A549 (cell line): Measurements from ENCODE around the gene CCS. TPM values are rescaled to one million over a fixed set of nuclear protein-coding genes. Genes with fewer than 3 reads are reported as not detected.
"Not testable (repeated sequence)": the region's sequence is repeated elsewhere in the genome, so short reads cannot be mapped to it uniquely, and the experiment has no call there.

Experiments
- ATAC-seq, 2 experiments: fragments of 200-7000 bp in 1 of 2; fragments of >200 bp in 1 of 2; cut with Nextera tagmentation in 1 of 2; cut with Tn5 transposase in 1 of 2; 3 replicates each; pipeline versions ENCODE4 v1.8.0 to v1.9.1; 2018 to 2020; ENCODE audit warnings: mild to moderate bottlenecking in 1 of 2, moderate library complexity in 1 of 2
- CTCF ChIA-PET: fragments of 300-600 bp; sonication (Branson Sonifier 250); formaldehyde crosslinking; extraction: SDS; loops from one replicate; lab custom pipeline; 2021; ENCODE audit warnings: antibody characterized with exemption, inconsistent platforms; lab: Yijun Ruan, JAX
- POLR2A ChIA-PET: fragments of 350-600 bp; formaldehyde crosslinking; extraction: SDS; loops from one replicate; lab custom pipeline; 2021; ENCODE audit warnings: antibody characterized with exemption, inconsistent platforms; lab: Yijun Ruan, JAX
- DNase-seq, 2 experiments: peaks; one replicate each; pipeline versions ENCODE4 v3.0.0 to v3.0.0-alpha.2; 2011 to 2016; ENCODE audit warnings: low read depth in 1 of 2, low spot score in 1 of 2
- FAIRE-seq: peaks from 2 replicates; lab custom pipeline; 2011; peaks lifted over from hg19 to GRCh38; lab: Jason Lieb, UNC
- H3K27ac ChIP-seq, 2 experiments: fragments of >200 bp; sonication (Bioruptor Twin); formaldehyde crosslinking; 3 replicates each; pipeline ENCODE4 v1.5.1; 2016 to 2017
- H3K4me1 ChIP-seq: fragments of >200 bp; sonication (Bioruptor Twin); formaldehyde crosslinking; 3 replicates; pipeline ENCODE4 v1.6.1; 2016
- H3K4me2 ChIP-seq: fragments of >200 bp; sonication (Bioruptor Twin); formaldehyde crosslinking; 3 replicates; pipeline ENCODE4 v1.6.1; 2016
- H3K4me3 ChIP-seq: fragments of >200 bp; sonication (Bioruptor Twin); formaldehyde crosslinking; 3 replicates; pipeline ENCODE4 v1.5.1; 2016
- H3K9me3 ChIP-seq: fragments of >200 bp; sonication (Bioruptor Twin); formaldehyde crosslinking; 3 replicates; pipeline ENCODE4 v1.6.1; 2016
- EHF ChIP-seq: fragments of 250-450 bp; sonication (Bioruptor Pico); IDR thresholded peaks from 2 replicates; pipeline ENCODE4 v1.5.0; 2020; ENCODE audit warnings: mild to moderate bottlenecking
- ESRRA ChIP-seq: fragments of 150-350 bp; IDR thresholded peaks from 2 replicates; pipeline ENCODE4 v1.6.1; 2014; ENCODE audit warnings: mild to moderate bottlenecking, low read length, borderline replicate concordance
- FOXS1 ChIP-seq: fragments of 250-450 bp; sonication (Bioruptor Pico); IDR thresholded peaks from 2 replicates; pipeline ENCODE4 v1.5.0; 2020; ENCODE audit warnings: mild to moderate bottlenecking, moderate library complexity
- HOXA7 ChIP-seq: fragments of 250-450 bp; sonication (Bioruptor Pico); IDR thresholded peaks from 2 replicates; pipeline ENCODE4 v1.5.0; 2020; ENCODE audit warnings: mild to moderate bottlenecking, moderate library complexity
- HOXB13 ChIP-seq: fragments of 250-450 bp; sonication (Bioruptor Pico); IDR thresholded peaks from 2 replicates; pipeline ENCODE4 v1.5.0; 2020; ENCODE audit warnings: low read depth, mild to moderate bottlenecking, moderate library complexity
- JUNB ChIP-seq: fragments of >200 bp; sonication (Bioruptor Twin); formaldehyde crosslinking; IDR thresholded peaks from 2 replicates; pipeline ENCODE4 v1.6.1; 2016
- KDM5A ChIP-seq: fragments of 200-600 bp; sonication (generic); IDR thresholded peaks from 2 replicates; pipeline ENCODE4 v1.6.1; 2016; ENCODE audit warnings: antibody characterized with exemption, mild to moderate bottlenecking
- POLR2A ChIP-seq: IDR thresholded peaks from 2 replicates; pipeline ENCODE4 v1.6.1; 2012; ENCODE audit warnings: mild to moderate bottlenecking, low read length
- RARB ChIP-seq: fragments of 250-450 bp; sonication (Bioruptor Pico); IDR thresholded peaks from 2 replicates; pipeline ENCODE4 v1.8.0; 2021; ENCODE audit warnings: mild to moderate bottlenecking, moderate library complexity
- SREBF2 ChIP-seq: fragments of 450-650 bp; IDR thresholded peaks from 2 replicates; pipeline ENCODE4 v1.6.1; 2014; ENCODE audit warnings: mild to moderate bottlenecking, moderate library complexity
- ZFP36 ChIP-seq: fragments of 450-650 bp; IDR thresholded peaks from 2 replicates; pipeline ENCODE4 v1.6.1; 2014; ENCODE audit warnings: borderline replicate concordance; ENCODE audit not compliant: partially characterized antibody
- ZNF302 ChIP-seq: fragments of 250-450 bp; sonication (Bioruptor Pico); IDR thresholded peaks from 2 replicates; pipeline ENCODE4 v1.9.0; 2021; ENCODE audit warnings: inconsistent platforms, mild to moderate bottlenecking, moderate library complexity
- ZSCAN20 ChIP-seq: fragments of 250-450 bp; sonication (Bioruptor Pico); IDR thresholded peaks from 2 replicates; pipeline ENCODE4 v1.8.0; 2022; ENCODE audit warnings: mild to moderate bottlenecking, moderate library complexity
- WGBS: methylation state at CpG from one replicate; pipeline ENCODE4 v1.1.6; 2017; ENCODE audit errors: missing lambda C conversion rate; 5-methylcytosine and 5-hydroxymethylcytosine counted together
- polyA plus RNA-seq, 4 experiments: library from polyadenylated mRNA; depleted of rRNA in 3 of 4; stranded (reverse); fragments of >200 nt; fragmentation: RNase III in 1 of 4; extraction: RNeasy Plus Mini Kit Qiagen cat#74134 plus additional on column Dnase treatment in 1 of 4; gene quantifications; 2 replicates in 3 of 4; 3 replicates in 1 of 4; pipeline ENCODE4 v1.2.3, GENCODE V29; 2011 to 2017
- TF ChIP-seq, protein P1 (sequence below): fragments of 450-650 bp; IDR thresholded peaks from 2 replicates; pipeline ENCODE4 v1.6.1; 2014; ENCODE audit warnings: antibody characterized with exemption
- TF ChIP-seq, protein P2 (sequence below): fragments of 250-450 bp; sonication (Bioruptor Pico); IDR thresholded peaks from 2 replicates; pipeline ENCODE4 v1.5.0; 2021; ENCODE audit warnings: mild to moderate bottlenecking, moderate library complexity, borderline replicate concordance
- TF ChIP-seq, protein P3 (sequence below): fragments of >200 bp; sonication (Bioruptor Twin); formaldehyde crosslinking; IDR thresholded peaks from 2 replicates; pipeline ENCODE4 v1.6.1; 2016
- TF ChIP-seq, protein P4 (sequence below): IDR thresholded peaks from 2 replicates; pipeline ENCODE4 v1.6.1; 2012; ENCODE audit warnings: low read depth, borderline replicate concordance

The CCS gene
- polyA plus RNA-seq, 2 of the 4 experiments (the other 2 are of a cell fraction): 18.3 to 46.5 TPM

DNA sequence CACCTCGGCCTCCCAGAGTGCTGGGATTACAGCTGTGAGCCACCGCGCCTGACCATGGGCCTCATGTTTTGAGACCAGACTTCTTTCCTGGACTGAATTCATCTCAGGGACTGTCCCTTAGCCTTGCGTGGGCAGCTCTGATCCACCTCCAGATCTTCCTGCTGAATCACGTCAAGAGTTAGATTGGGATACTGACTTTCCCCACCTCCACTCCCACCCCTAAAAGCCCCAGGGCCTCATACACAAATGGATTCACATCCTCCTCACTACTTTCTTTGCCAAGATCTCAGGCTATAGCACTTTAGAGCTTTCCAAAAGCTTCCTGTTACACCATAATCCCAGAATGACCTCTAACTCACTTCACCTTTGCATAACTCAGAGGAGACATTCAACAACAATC is 12.2 kb upstream of the CCS start (continued):
- no peak for TF ChIP-seq ESRRA
- no peak for TF ChIP-seq ZNF302
- no peak for TF ChIP-seq ZFP36
- TF ChIP-seq EHF (CRISPR knock-in tag): no peak
- TF ChIP-seq SREBF2: no peak
- TF ChIP-seq RARB (CRISPR knock-in tag): no peak
- TF ChIP-seq POLR2A: no peak
- TF ChIP-seq, all 56 proteins: peak for 0

DNA sequence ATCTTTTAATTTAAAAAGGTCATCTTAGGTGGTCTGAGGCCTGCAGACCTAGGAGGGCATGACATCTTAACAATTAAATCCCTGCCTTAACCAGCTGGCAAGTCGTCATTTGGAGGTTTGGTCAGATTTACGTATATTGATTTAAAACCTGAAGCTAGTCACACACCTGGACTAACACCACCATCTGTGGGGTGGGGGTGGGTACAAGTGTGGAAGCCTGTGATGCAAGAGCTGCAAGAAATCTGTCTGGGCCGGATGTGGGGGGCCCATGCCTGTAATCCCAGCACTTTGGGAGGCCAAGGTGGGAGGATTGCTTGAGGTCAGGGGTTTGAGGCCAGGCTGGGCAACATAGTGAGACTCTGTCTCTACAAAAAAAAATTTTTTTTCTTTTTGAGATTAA is 11.7 kb upstream of the CCS start:
- H3K4me3 ChIP-seq: no peak overlapping the region
- no peak for TF ChIP-seq HOXB13 (CRISPR knock-in tag)
- TF ChIP-seq, protein P1, sequence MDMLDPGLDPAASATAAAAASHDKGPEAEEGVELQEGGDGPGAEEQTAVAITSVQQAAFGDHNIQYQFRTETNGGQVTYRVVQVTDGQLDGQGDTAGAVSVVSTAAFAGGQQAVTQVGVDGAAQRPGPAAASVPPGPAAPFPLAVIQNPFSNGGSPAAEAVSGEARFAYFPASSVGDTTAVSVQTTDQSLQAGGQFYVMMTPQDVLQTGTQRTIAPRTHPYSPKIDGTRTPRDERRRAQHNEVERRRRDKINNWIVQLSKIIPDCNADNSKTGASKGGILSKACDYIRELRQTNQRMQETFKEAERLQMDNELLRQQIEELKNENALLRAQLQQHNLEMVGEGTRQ: no peak
- TF ChIP-seq, protein P2, sequence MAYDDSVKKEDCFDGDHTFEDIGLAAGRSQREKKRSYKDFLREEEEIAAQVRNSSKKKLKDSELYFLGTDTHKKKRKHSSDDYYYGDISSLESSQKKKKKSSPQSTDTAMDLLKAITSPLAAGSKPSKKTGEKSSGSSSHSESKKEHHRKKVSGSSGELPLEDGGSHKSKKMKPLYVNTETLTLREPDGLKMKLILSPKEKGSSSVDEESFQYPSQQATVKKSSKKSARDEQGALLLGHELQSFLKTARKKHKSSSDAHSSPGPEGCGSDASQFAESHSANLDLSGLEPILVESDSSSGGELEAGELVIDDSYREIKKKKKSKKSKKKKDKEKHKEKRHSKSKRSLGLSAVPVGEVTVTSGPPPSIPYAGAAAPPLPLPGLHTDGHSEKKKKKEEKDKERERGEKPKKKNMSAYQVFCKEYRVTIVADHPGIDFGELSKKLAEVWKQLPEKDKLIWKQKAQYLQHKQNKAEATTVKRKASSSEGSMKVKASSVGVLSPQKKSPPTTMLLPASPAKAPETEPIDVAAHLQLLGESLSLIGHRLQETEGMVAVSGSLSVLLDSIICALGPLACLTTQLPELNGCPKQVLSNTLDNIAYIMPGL (CRISPR knock-in tag): no peak
- TF ChIP-seq FOXS1: no peak
- TF ChIP-seq, protein P3, sequence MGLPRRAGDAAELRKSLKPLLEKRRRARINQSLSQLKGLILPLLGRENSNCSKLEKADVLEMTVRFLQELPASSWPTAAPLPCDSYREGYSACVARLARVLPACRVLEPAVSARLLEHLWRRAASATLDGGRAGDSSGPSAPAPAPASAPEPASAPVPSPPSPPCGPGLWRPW: no peak
- TF ChIP-seq HOXA7 (CRISPR knock-in tag): no peak
- no peak for TF ChIP-seq ZSCAN20
- no peak for TF ChIP-seq KDM5A
- TF ChIP-seq, protein P4, sequence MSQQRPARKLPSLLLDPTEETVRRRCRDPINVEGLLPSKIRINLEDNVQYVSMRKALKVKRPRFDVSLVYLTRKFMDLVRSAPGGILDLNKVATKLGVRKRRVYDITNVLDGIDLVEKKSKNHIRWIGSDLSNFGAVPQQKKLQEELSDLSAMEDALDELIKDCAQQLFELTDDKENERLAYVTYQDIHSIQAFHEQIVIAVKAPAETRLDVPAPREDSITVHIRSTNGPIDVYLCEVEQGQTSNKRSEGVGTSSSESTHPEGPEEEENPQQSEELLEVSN: no peak
- no peak for TF ChIP-seq JUNB
- POLR2A ChIA-PET: no interaction called here
- no peak overlapping the region for H3K4me2 ChIP-seq
- ATAC-seq (no peak), FAIRE-seq (no peak), DNase-seq (no peak)
- CTCF ChIA-PET: interaction anchor here (0.6 to 6.9 kb wide), 5 partner anchors 12 to 1250 kb away, joined by 3 to 89 read pairs (median 15); partner anchors contain the start of genes CCDC87, CCS, CTSF and RBM4B
- H3K4me1 ChIP-seq: peaks cover 4% of the 10 kb centered on the region; the same call in 2 of the 3 replicates
- no peak overlapping the region for H3K27ac ChIP-seq
- H3K9me3 ChIP-seq: 0 out of 3 replicates have a peak, but pooled peaks cover 5% of the 10 kb centered on the region
- 60% methylated on average over 3 of the region's 3 CpGs for WGBS

DNA sequence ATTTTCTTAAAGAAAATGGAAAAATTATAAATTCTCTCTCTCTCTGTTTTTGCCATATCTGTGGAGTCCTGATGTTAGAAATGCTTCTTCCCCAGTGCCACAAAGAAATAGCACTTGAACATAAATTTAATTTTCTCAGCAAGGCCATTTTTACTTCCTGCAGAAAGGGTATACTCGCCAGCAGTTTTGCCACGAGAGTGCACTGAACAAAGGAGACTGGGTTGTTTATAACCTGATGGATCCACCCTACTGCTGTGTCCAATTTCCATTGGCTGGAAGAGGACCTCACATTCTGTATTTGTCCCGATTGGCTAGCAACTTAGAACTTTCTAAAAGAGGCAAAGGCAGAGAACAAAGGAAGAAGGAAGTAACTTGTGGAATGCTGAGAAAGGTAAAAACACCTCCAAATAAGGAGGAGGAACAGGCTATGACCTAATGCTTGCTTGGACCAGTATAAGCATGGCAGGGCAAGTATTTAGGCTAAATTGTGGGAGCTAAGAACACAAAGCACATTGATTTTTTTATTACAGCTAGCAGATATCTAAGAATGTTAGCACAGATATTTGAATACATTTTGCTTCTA is 10.3 kb upstream of the CCS start:
- FAIRE-seq, H3K27ac ChIP-seq, H3K4me3 ChIP-seq, H3K4me2 ChIP-seq, ATAC-seq, H3K4me1 ChIP-seq, POLR2A ChIA-PET, H3K9me3 ChIP-seq: not testable (repeated sequence)
- 50% methylated on average over 3 of the region's 3 CpGs for WGBS
- CTCF ChIA-PET: interaction anchor here (6.9 kb wide), 1 partner anchor 11 kb away, joined by 89 read pairs; the partner anchor contains the start of genes CCDC87 and CCS
- DNase-seq: peak in 1 of 2 experiments; percentile 25

DNA sequence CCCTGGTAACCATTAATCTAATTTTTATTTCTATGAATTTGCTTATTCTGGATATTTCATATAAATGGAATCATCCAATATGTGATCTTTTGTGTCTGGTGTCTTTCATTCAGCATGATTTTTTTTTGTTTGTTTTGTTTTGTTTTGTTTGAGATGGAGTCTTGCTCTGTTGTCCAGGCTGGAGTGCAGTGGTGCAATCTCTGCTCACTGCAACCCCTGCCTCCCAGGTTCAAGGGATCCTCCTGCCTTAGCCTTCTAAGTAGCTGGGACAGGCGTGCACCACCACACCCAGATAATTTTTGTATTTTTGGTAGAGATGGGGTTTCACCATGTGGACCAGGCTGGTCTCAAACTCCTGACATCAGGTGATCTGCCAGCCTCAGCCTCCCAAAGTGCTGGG is 7.5 kb upstream of the CCS start:
- ChIA-PET POLR2A (interaction anchor here (1.0 kb wide), 1 partner anchor 31 kb away, joined by 3 read pairs; the partner anchor contains the start of gene RBM14), CTCF (interaction anchor here (0.8 to 1.5 kb wide), 2 partner anchors 52 to 93 kb away, joined by 4 to 6 read pairs; partner anchors contain the start of gene RBM4)
- not testable (repeated sequence) for H3K4me2 ChIP-seq, FAIRE-seq, H3K4me3 ChIP-seq, DNase-seq, H3K4me1 ChIP-seq, H3K9me3 ChIP-seq, H3K27ac ChIP-seq, ATAC-seq
- WGBS: 64% methylated on average over 1 of the region's 1 CpG
